CD4-positive, alpha-beta T cell (primary cell): Measurements from ENCODE around the gene CASZ1. TPM values are rescaled to one million over a fixed set of nuclear protein-coding genes. Genes with fewer than 3 reads are reported as not detected.

Experiments
- ATAC-seq: fragments of 200-7000 bp; cut with Tn5 transposase; one replicate; pipeline ENCODE4 v1.10.0; 2022; ENCODE audit warnings: mild to moderate bottlenecking; ENCODE audit not compliant: poor library complexity
- CTCF ChIA-PET: fragments of 350-600 bp; sonication (Branson Sonifier 250); formaldehyde crosslinking; loops from one replicate; lab custom pipeline; 2021; ENCODE audit warnings: antibody characterized with exemption, inconsistent platforms; lab: Charles Lee
- POLR2A ChIA-PET: fragments of 350-600 bp; sonication (Branson Sonifier 250); formaldehyde crosslinking; loops from one replicate; lab custom pipeline; 2021; ENCODE audit warnings: antibody characterized with exemption, inconsistent platforms; lab: Charles Lee
- DNase-seq, 14 experiments: peaks; one replicate each; pipeline ENCODE4 v3.0.0-alpha.2; 2013 to 2020; ENCODE audit warnings: mixed read lengths in 2 of 14
- H3K27ac ChIP-seq, 2 donors: one replicate each; pipeline versions ENCODE4 v1.5.1 to v1.7.0; 2013; ENCODE audit warnings: low read length in 2 of 2, low read depth in 1 of 2, mild to moderate bottlenecking in 1 of 2
- H3K27me3 ChIP-seq, 2 experiments: 1 replicate in 1 of 2; 2 replicates in 1 of 2; pipeline versions ENCODE4 v1.6.1 to v1.7.0; 2013; ENCODE audit warnings: low read length in 2 of 2, control low read depth in 1 of 2, mild to moderate bottlenecking in 1 of 2, moderate library complexity in 1 of 2; ENCODE audit not compliant: insufficient read depth in 2 of 2, control insufficient read depth in 1 of 2
- H3K36me3 ChIP-seq: one replicate; pipeline ENCODE4 v1.6.1; 2013; ENCODE audit warnings: low read length, control low read depth; ENCODE audit not compliant: insufficient read depth
- H3K4me1 ChIP-seq: one replicate; pipeline ENCODE4 v1.6.1; 2013; ENCODE audit warnings: low read length, control low read depth; ENCODE audit not compliant: insufficient read depth
- H3K4me3 ChIP-seq: one replicate; pipeline ENCODE4 v1.5.1; 2013; ENCODE audit warnings: mild to moderate bottlenecking, low read length, moderate library complexity
- H3K9me3 ChIP-seq, 2 experiments: 1 replicate in 1 of 2; 2 replicates in 1 of 2; pipeline versions ENCODE4 v1.6.1 to v1.7.0; 2013; ENCODE audit warnings: low read length in 2 of 2, mild to moderate bottlenecking in 2 of 2, control low read depth in 1 of 2, moderate library complexity in 1 of 2; ENCODE audit not compliant: control insufficient read depth in 1 of 2, insufficient read depth in 1 of 2
- H3K27ac Mint-ChIP-seq: one replicate; pipeline ENCODE4 v1.8.0; 2020; ENCODE audit warnings: mixed read lengths
- H3K27me3 Mint-ChIP-seq: one replicate; pipeline ENCODE4 v1.8.0; 2021; ENCODE audit warnings: mixed read lengths
- H3K36me3 Mint-ChIP-seq: one replicate; pipeline ENCODE4 v1.8.0; 2021; ENCODE audit warnings: low read depth, mixed read lengths
- H3K4me1 Mint-ChIP-seq: one replicate; pipeline ENCODE4 v1.8.0; 2021; ENCODE audit warnings: low read depth, mixed read lengths
- H3K4me3 Mint-ChIP-seq: one replicate; pipeline ENCODE4 v1.8.0; 2020; ENCODE audit warnings: mild to moderate bottlenecking, mixed read lengths
- H3K9me3 Mint-ChIP-seq: one replicate; pipeline ENCODE4 v1.8.0; 2020; ENCODE audit warnings: mixed read lengths
- intact Hi-C, 2 experiments: fragments of 100-400 bp; cut with DNase I in 1 of 2; cut with micrococcal nuclease in 1 of 2; formaldehyde crosslinking; loops; one replicate each; pipeline versions ENCODE4 v1.15.1 to v1.9.0; 2023 to 2025; cut with DNase I, micrococcal nuclease
- total RNA-seq, 174 experiments: library from RNA in 2 of 174; stranded (reverse) in 2 of 174; gene quantifications; one replicate each; pipeline ENCODE4 v1.2.3 and lab custom pipeline; 2021 to 2026
- TF ChIP-seq, protein P1 (sequence below): fragments of 200-600 bp; IDR thresholded peaks from one replicate; pipeline ENCODE4 v1.8.0; 2022; ENCODE audit warnings: antibody characterized with exemption, mild to moderate bottlenecking

Gene CASZ1
- total RNA-seq, 2 experiments from 2014 or later = 21.8 to 22.8 TPM

DNA sequence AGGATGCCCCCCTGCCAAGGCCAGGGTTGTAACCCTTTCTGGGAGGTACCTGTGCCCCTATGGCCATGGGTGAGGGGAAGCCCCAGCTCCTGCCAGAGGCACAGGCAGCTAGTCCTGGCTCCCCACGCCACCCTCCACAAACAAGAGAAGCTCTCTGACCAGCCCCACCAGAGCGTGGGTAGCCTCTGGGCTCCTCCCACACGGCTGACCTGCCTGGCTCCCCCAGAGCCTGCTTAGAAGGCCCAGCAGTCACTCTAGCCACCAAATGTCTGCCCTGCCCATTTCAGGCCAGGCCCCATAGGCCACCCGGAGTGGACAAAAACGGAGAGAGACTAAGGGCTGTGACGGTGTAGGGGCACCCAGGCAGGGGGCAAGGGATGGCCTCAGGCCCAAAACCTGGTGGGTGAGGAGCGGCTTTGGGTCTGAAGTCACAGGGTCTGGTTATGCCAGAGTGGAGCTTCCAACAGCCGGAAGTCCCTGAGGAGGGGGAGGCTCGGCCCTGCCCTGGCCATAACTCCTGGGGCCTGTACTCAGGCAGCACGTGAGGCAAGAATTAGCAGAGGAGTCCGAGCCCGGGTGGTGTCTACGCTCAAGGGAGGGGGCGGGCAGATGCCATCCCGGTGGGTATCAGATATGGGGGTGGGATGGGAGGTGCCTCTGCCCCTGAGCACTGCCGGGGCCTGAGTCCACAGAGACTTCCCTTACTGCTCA lies 155.4 kb downstream of the CASZ1 start:
- no peaks in the 10 kb centered on the region for H3K4me1 Mint-ChIP-seq
- no peak overlapping the region for H3K4me3 ChIP-seq
- H3K4me3 Mint-ChIP-seq = no peak overlapping the region
- H3K27me3 Mint-ChIP-seq = no peaks in the 10 kb centered on the region
- TF ChIP-seq, protein P1, sequence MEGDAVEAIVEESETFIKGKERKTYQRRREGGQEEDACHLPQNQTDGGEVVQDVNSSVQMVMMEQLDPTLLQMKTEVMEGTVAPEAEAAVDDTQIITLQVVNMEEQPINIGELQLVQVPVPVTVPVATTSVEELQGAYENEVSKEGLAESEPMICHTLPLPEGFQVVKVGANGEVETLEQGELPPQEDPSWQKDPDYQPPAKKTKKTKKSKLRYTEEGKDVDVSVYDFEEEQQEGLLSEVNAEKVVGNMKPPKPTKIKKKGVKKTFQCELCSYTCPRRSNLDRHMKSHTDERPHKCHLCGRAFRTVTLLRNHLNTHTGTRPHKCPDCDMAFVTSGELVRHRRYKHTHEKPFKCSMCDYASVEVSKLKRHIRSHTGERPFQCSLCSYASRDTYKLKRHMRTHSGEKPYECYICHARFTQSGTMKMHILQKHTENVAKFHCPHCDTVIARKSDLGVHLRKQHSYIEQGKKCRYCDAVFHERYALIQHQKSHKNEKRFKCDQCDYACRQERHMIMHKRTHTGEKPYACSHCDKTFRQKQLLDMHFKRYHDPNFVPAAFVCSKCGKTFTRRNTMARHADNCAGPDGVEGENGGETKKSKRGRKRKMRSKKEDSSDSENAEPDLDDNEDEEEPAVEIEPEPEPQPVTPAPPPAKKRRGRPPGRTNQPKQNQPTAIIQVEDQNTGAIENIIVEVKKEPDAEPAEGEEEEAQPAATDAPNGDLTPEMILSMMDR = no peak
- H3K27me3 ChIP-seq = no peaks in the 10 kb centered on the region
- H3K9me3 ChIP-seq = peaks cover 0 to 10% of the 10 kb centered on the region in 2 experiments
- peaks cover 2% of the 10 kb centered on the region for H3K36me3 ChIP-seq
- no peak for DNase-seq
- H3K4me1 ChIP-seq = peaks cover 6% of the 10 kb centered on the region
- H3K36me3 Mint-ChIP-seq = no peaks in the 10 kb centered on the region
- POLR2A ChIA-PET = no interaction called here
- CTCF ChIA-PET = no interaction called here
- no peaks in the 10 kb centered on the region for H3K9me3 Mint-ChIP-seq
- H3K27ac Mint-ChIP-seq = no peak overlapping the region
- no peak for ATAC-seq
- intact Hi-C loops = no loop called here
- H3K27ac ChIP-seq = no peak overlapping the region

DNA sequence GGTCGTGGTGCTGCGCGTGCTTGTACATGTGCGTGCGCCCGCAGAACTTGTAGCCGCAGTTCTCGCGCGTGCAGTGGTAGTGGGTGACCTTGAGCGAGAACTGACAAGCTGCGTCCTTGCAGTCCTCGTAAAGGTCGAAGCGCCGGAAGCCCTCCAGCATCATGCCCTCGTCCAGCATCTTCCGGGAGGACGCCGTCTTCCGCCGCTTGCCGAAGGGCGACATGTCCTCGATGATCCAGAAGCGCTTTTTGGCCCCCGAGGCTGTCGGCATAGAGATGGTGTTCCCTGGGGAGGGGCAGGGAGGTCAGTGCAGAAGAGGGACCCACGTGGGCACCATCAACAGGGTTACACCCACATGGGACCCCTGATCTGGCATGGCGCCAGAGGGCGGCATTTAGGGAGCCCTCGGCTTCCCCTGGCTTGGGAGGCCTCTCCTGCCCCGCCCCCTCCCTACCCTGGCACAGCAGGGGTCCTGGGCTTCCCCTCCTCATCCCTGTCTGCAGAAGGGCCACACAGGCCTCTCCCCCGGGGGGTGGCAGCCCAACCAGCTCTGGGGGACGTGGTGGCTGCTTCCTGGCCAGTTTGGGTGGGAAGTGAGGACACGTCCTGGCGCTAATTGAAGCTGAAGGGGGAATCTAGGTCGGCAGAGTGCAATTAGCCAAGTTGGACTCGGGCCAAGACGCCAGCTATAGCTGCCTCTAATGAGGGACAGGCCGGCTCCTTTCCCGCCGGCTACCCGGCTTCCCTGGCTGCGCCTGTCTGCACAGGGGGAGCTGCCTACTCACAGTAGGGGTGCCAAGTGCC lies 156.5 kb downstream of the CASZ1 start:
- Mint-ChIP-seq H3K9me3 (no peaks in the 10 kb centered on the region), H3K36me3 (no peaks in the 10 kb centered on the region), H3K4me1 (no peaks in the 10 kb centered on the region), H3K27me3 (no peaks in the 10 kb centered on the region), H3K4me3 (no peak overlapping the region), H3K27ac (no peak overlapping the region)
- H3K36me3 ChIP-seq = peaks cover 2% of the 10 kb centered on the region
- peaks cover 6% of the 10 kb centered on the region for H3K4me1 ChIP-seq
- no peak for ATAC-seq
- POLR2A ChIA-PET = interaction anchor here (0.6 kb wide), 1 partner anchor 1356 kb away, joined by 4 read pairs; no protein-coding TSS in a partner anchor
- no peak overlapping the region for H3K4me3 ChIP-seq
- TF ChIP-seq, protein P1 = no peak
- H3K9me3 ChIP-seq = peaks cover 0 to 10% of the 10 kb centered on the region in 2 experiments
- intact Hi-C loops = loop anchor here in 1 of 2 experiments (10.0 kb wide), 1 partner anchor 125 kb away; no protein-coding TSS in a partner anchor
- CTCF ChIA-PET = no interaction called here
- H3K27ac ChIP-seq = no peak overlapping the region
- no peaks in the 10 kb centered on the region for H3K27me3 ChIP-seq
- DNase-seq = no peak

DNA sequence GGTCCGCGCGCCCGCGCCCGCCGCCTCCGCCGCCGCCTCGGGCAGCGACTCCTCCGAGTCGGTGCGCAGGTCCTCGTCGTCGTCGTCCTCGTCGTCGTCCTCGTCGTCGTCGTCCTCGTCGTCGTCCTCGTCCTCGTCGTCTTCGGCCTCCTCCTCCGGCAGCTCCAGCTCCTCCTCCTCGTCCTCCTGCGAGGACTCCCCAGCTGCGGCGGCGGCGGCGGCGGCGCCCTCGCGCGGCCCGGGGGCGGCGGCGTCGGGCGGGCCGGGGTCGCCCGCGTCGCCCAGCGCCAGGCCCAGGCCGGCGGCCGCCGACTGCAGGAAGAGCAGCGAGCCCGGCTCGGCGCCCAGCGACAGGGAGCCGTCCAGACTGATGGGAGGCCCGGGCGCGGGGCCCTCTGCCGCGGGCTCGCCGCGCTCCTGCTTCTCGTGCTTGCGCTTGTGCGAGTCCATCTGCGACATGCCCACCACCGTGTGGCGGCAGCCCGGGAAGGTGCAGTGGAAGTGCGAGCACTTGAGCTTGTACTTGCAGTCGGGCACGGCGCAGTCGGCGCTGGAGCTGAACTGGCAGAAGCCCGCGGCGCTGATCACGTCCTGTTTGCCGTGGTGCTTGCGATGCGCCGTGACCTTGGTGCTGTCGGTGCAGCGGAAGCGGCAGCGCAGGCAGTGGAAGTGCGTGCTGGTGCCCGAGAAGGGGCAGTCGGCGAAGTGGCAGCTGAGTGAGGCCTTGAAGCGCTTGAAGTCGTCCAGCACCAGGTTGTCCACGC lies 157.3 kb downstream of the CASZ1 start:
- DNase-seq (no peak), ATAC-seq (peak; percentile 27)
- peaks cover 6% of the 10 kb centered on the region for H3K4me1 ChIP-seq
- H3K9me3 Mint-ChIP-seq = no peaks in the 10 kb centered on the region
- no peaks in the 10 kb centered on the region for H3K4me1 Mint-ChIP-seq
- H3K27ac ChIP-seq = no peak overlapping the region
- no peaks in the 10 kb centered on the region for H3K27me3 Mint-ChIP-seq
- H3K4me3 ChIP-seq = no peak overlapping the region
- no peaks in the 10 kb centered on the region for H3K27me3 ChIP-seq
- TF ChIP-seq, protein P1 = no peak
- POLR2A ChIA-PET = interaction anchor here (0.6 kb wide), 1 partner anchor 1355 kb away, joined by 4 read pairs; no protein-coding TSS in a partner anchor
- no peak overlapping the region for H3K4me3 Mint-ChIP-seq
- H3K36me3 ChIP-seq = no peaks in the 10 kb centered on the region
- no peak overlapping the region for H3K27ac Mint-ChIP-seq
- H3K9me3 ChIP-seq = peaks cover 0 to 10% of the 10 kb centered on the region in 2 experiments
- no peaks in the 10 kb centered on the region for H3K36me3 Mint-ChIP-seq
- CTCF ChIA-PET = no interaction called here
- intact Hi-C loops = loop anchor here in 1 of 2 experiments (10.0 kb wide), 1 partner anchor 124 kb away; no protein-coding TSS in a partner anchor
